NCI-H2227 treated with DMSO at 0.1 percent for 48 hours (cell line): ENCODE results near the gene ZNF614.
"Not testable (repeated sequence)": the region's sequence is repeated elsewhere in the genome, so short reads cannot be mapped to it uniquely, and the experiment has no call there.

Source experiments
- DNase-seq: peaks from one replicate; lab custom pipeline; 2025; lab: John Stamatoyannopoulos, UW

Gene ZNF614

GRCh38 chr19:51986309-51987291, 41.6 kb downstream of the ZNF614 start, which contains the start of gene ZNF350:
Gene ZNF350, minus strand, starts transcription at chr19:51986840. Its CDS starts 12,480 bp downstream, at chr19:51974360.
- peak; percentile 76 for DNase-seq

DNA sequence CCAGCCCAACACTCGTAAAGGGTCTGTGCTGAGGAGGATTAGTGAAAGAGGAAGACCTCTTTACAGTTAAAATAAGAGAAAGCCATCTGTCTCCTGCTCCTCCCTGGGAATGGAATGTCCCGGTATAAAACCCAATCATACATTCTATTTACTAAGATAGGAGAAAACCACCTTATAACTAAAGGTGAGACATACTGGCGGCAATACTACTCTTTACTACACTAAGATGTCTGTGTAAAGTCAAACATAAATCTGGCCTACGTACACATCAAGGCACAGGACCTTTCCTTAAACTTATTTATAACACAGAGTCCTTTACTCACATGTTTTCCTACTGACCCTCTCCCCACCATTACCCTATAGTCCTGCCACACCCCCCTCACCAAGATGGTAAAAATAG, 44.8 kb downstream of the ZNF614 start:
- DNase-seq, result no peak

DNA sequence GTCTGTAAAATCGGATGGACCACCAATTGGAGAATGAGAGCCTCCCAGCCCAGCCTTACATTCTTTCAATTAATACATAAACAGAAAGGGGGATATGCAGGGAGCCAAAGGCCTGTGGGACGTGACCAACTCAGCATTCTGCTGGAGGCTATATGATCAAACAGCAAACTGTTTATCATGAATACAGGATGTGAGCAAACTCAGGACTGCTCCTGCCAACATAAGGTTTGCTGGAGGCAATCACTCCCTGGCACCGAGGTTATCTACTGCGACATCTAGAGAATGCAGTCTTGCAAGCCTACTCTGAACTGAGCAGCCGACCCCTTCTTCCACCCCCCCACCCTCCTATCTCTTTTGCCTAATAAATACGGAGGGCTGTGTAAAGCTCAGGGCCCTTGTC, 47.3 kb downstream of the ZNF614 start:
- not testable (repeated sequence) for DNase-seq

- no peak for DNase-seq
Observed at GRCh38 chr19:51980116-51980736, 48.0 kb downstream of the ZNF614 start.

GRCh38 chr19:51978882-51979281, 49.3 kb downstream of the ZNF614 start:
- no peak for DNase-seq

GRCh38 chr19:51977346-51977745, 50.8 kb downstream of the ZNF614 start:
- DNase-seq, result no peak

DNA sequence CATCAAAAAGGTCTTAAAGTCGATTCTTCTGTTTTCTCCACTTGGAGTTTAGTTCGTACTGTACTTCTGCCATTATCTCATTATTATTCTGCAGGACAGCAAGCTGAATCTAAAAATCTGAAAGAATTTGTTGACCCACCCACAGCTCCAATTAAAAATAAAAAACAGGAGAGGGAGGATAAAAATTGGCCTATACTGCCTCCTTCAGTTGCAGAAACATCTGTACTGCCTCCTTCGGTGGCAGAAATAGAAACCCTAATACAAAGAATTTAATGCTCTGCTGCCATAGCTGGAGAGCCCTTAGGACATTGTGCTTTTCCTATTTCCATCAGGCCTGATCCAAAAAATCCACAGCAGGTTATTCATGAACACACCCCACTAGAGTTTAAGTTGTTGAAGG, 51.3 kb downstream of the ZNF614 start:
- DNase-seq, result no peak

DNA sequence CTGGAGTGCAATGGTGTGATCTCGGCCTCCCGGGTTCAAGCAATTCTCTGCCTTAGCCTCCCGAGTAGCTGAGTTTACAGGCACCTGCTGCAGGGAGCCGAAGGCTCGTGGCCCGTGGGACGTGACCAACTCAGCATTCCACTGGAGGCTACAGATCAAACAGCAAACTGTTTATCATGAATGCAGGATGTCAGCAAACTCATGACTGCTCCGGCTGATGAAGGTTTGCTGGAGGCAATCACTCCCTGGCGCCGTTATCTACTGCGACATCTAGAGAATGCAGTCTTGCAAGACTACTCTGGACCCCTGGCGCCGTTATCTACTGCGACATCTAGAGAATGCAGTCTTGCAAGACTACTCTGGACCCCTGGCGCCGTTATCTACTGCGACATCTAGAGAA, 52.4 kb downstream of the ZNF614 start:
- not testable (repeated sequence) for DNase-seq

DNA sequence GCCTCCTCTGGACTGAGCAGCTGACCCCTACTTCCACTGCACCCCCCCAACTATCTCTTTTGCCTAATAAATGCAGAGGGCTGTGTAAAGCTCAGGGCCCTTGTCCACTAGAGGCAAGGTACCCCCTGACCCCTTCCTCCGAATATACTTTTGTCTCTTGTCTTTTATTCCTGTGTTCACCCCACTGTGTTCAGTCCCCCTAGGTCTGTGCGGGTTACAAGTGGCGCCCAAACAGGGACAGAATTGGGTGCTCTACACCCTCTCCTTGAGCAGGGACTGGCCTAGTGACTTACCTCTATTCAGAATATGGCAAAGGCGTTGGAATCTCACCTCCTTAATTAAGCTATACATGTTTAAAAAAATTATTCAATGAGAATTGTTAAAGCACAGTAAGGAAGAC, 56.6 kb downstream of the ZNF614 start:
- DNase-seq, result no peak

GRCh38 chr19:51970718-51971117, 57.5 kb downstream of the ZNF614 start:
- DNase-seq, result no peak

DNA sequence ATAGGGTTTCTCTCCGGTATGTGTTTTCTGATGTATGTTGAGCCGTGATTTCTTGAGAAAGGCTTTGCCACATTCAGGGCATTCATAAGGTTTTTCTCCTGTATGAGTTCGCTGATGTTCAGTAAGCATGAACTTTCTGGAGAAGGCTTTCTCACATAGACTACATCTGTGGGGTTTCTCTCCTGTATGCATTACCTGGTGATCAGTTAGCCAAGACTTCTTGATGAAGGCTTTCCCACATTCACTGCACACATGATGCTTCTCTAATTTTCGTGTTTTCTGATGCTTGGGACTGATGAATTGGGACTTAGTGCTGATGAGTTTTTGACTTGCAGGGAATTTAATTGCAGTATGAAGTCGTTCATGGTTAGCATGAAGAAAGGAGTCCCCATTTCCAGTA, 62.6 kb downstream of the ZNF614 start:
- DNase-seq, result no peak
